Lower leg skin (tissue), 3 donors: ENCODE data around the gene SLC25A6.

Experiments
- POLR2A ChIP-seq, 2 donors: fragments of 450-650 bp; IDR thresholded peaks; one replicate each; pipeline ENCODE4 v1.6.1; 2016 to 2017; ENCODE audit warnings: antibody characterized with exemption in 2 of 2, mild to moderate bottlenecking in 1 of 2, moderate library complexity in 1 of 2
- TF ChIP-seq, protein P1 (sequence below), 3 donors: fragments of 450-650 bp; IDR thresholded peaks; one replicate each; pipeline ENCODE4 v1.5.1; 2016; ENCODE audit warnings: antibody characterized with exemption in 3 of 3, mild to moderate bottlenecking in 3 of 3, moderate library complexity in 2 of 3

DNA sequence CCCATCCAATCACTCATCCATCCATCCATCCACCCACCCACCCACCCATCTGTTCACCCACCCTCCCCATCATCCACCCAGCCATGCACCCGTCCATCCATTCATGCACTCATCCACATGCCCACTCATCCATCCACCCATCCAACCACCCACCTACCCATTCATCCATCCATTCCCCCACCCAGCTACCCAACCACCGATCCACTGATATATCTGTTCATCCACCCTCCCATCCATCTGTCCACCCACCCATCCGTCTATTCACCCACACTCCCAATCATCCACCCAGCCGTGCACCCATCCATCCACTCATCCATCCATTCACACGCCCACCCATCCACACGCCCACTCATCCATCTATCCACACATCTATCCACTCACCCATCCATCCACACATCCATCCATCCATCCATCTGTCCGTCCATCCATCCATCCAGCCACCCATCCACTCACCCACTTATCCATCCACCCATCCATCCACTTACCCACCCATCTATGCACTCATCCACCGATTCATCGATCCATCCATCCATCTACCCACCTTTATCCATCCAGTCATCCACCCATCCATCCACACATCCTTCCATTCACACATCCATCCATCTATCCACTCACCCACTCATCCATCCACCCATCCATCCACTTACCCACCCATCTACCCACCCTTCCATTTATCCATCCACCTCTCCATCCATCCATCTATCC, 32.4 kb upstream of the SLC25A6 start:
- TF ChIP-seq, protein P1, sequence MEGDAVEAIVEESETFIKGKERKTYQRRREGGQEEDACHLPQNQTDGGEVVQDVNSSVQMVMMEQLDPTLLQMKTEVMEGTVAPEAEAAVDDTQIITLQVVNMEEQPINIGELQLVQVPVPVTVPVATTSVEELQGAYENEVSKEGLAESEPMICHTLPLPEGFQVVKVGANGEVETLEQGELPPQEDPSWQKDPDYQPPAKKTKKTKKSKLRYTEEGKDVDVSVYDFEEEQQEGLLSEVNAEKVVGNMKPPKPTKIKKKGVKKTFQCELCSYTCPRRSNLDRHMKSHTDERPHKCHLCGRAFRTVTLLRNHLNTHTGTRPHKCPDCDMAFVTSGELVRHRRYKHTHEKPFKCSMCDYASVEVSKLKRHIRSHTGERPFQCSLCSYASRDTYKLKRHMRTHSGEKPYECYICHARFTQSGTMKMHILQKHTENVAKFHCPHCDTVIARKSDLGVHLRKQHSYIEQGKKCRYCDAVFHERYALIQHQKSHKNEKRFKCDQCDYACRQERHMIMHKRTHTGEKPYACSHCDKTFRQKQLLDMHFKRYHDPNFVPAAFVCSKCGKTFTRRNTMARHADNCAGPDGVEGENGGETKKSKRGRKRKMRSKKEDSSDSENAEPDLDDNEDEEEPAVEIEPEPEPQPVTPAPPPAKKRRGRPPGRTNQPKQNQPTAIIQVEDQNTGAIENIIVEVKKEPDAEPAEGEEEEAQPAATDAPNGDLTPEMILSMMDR (IDR thresholded peaks at IDR 0.05) = no peak
- TF ChIP-seq POLR2A (IDR thresholded peaks at IDR 0.05) = no peak
